ENCODE measurements around the gene SEC31A.

DNA sequence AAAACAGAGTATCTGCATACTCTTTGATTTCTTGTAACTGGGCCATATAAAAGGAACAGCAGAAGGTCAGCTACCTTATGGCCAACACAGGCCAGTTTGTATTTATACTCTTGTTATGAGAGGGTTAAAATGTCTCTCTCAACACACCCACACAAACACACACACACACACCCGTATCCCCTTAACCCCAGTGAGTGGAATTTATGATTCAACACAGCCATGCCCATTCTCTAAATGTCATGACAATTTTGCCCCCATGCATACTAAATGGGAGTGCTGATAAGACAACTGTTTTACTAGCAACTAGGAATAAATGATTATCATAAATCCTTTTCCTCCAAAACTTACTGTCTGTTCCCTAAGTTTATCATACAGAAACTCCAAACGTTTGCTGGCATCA, 70.3 kb downstream of the SEC31A start:
- TF ChIP-seq YY1 (IDR thresholded peaks at IDR 0.05; ENCODE audit: insufficient read depth, insufficient read length) (no peak), SUZ12 (IDR thresholded peaks at IDR 0.05; ENCODE audit: extremely low read depth, insufficient read depth, insufficient read length) (no peak), ZNF274 (IDR thresholded peaks at IDR 0.05; ENCODE audit: low read depth, low read length) (no peak)

Measured in NT2/D1 (cell line).